Vagina (tissue), 2 donors: ENCODE results near the gene PRRX1.

Source experiments
- POLR2A ChIP-seq, 2 donors: fragments of 450-650 bp; IDR thresholded peaks; one replicate each; pipeline ENCODE4 v1.6.1; 2017; ENCODE audit warnings: antibody characterized with exemption in 2 of 2, mild to moderate bottlenecking in 2 of 2, moderate library complexity in 2 of 2
- POLR2AphosphoS5 ChIP-seq, 2 donors: sonication (generic); formaldehyde crosslinking; IDR thresholded peaks; one replicate each; pipeline ENCODE4 v1.9.0; 2017; ENCODE audit warnings: antibody characterized with exemption in 2 of 2, mild to moderate bottlenecking in 2 of 2, low read depth in 1 of 2; ENCODE audit not compliant: insufficient read depth in 1 of 2
- TF ChIP-seq, protein P1 (sequence below), 3 experiments: fragments of 450-650 bp in 2 of 3; fragments of 200-600 bp in 1 of 3; sonication (generic) in 1 of 3; IDR thresholded peaks; one replicate each; pipeline ENCODE4 v1.5.1; 2017 to 2019; ENCODE audit warnings: antibody characterized with exemption in 3 of 3, mild to moderate bottlenecking in 2 of 3, moderate library complexity in 2 of 3

DNA sequence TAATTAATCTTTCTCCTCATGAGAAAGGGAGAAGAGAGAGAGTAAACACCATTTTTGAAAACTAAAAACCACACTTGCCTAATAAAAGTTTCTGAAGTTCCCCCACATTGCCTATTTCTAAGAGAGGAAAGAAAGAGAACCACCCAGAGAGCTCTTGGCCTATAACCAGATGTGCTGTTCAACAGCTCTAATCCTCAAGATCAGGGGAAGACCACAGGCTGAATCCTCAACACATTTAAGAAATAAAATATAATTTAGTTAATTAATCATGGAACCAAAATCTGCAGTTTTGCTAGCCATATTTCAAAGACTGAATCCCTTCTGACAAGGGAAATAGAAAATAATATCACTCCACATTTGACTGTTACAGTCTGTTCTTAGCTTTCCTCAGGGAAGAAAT is 11.9 kb downstream of the PRRX1 start:
- TF ChIP-seq, protein P1, sequence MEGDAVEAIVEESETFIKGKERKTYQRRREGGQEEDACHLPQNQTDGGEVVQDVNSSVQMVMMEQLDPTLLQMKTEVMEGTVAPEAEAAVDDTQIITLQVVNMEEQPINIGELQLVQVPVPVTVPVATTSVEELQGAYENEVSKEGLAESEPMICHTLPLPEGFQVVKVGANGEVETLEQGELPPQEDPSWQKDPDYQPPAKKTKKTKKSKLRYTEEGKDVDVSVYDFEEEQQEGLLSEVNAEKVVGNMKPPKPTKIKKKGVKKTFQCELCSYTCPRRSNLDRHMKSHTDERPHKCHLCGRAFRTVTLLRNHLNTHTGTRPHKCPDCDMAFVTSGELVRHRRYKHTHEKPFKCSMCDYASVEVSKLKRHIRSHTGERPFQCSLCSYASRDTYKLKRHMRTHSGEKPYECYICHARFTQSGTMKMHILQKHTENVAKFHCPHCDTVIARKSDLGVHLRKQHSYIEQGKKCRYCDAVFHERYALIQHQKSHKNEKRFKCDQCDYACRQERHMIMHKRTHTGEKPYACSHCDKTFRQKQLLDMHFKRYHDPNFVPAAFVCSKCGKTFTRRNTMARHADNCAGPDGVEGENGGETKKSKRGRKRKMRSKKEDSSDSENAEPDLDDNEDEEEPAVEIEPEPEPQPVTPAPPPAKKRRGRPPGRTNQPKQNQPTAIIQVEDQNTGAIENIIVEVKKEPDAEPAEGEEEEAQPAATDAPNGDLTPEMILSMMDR (IDR thresholded peaks at IDR 0.05), result no peak
- no peak for TF ChIP-seq POLR2A (IDR thresholded peaks at IDR 0.05)
- peak in 1 of 2 donors; percentile 37 for TF ChIP-seq POLR2AphosphoS5 (IDR thresholded peaks at IDR 0.05; ENCODE audit: insufficient read depth in 1 of 2, low read depth in 1 of 2)
